Measurements from ENCODE around the gene LIPE. TPM values are rescaled to one million over a fixed set of nuclear protein-coding genes. Genes with fewer than 3 reads are reported as not detected.

Gene LIPE
- total RNA-seq, 1 experiment from 2014 or later: 16.3 TPM

- no peak overlapping the region for H2AFZ ChIP-seq (ENCODE audit: low read length)
- H3K4me3 ChIP-seq (ENCODE audit: low read length): no peak overlapping the region
- no peaks in the 10 kb centered on the region for H3K9me2 ChIP-seq (replicated peaks; ENCODE audit: insufficient read depth, low read length)
- peaks cover 7% of the 10 kb centered on the region; the same call in 1 of the 2 replicates for H4K20me1 ChIP-seq (ENCODE audit: insufficient read depth, low read depth, low read length)
- no peaks in the 10 kb centered on the region for H3K9me3 ChIP-seq (ENCODE audit: low read length)
- peak; percentile 37 for DNase-seq
- no peaks in the 10 kb centered on the region for H3K27me3 ChIP-seq (ENCODE audit: low read length)
- H3K27ac ChIP-seq (ENCODE audit: low read length): no peak overlapping the region
- H3K36me3 ChIP-seq (ENCODE audit: insufficient read depth, low read length): no peaks in the 10 kb centered on the region
- H3K79me2 ChIP-seq (ENCODE audit: low read length): peaks cover 7% of the 10 kb centered on the region
- H3K4me1 ChIP-seq (ENCODE audit: low read length): peaks cover 15% of the 10 kb centered on the region
- H3K9ac ChIP-seq (ENCODE audit: low read length): no peak overlapping the region
- no peak overlapping the region for H3K4me2 ChIP-seq (ENCODE audit: low read depth, low read length, poor library complexity, severe bottlenecking)
Measured at GRCh38 chr19:42426643-42427042, 545 bp downstream of the LIPE start.

GRCh38 chr19:42424712-42425131, 2.5 kb downstream of the LIPE start:
- H3K4me1 ChIP-seq (ENCODE audit: low read length): peaks cover 31% of the 10 kb centered on the region
- no peak overlapping the region for H3K4me2 ChIP-seq (ENCODE audit: low read depth, low read length, poor library complexity, severe bottlenecking)

GRCh38 chr19:42424345-42424707, 2.9 kb downstream of the LIPE start:
- Histone ChIP-seq H4K20me1 (ENCODE audit: insufficient read depth, low read depth, low read length) (peaks cover 22% of the 10 kb centered on the region; the same call in 1 of the 2 replicates), H3K9me3 (ENCODE audit: low read length) (no peaks in the 10 kb centered on the region), H3K4me1 (ENCODE audit: low read length) (peaks cover 31% of the 10 kb centered on the region), H3K9me2 (replicated peaks; ENCODE audit: insufficient read depth, low read length) (no peaks in the 10 kb centered on the region), H3K36me3 (ENCODE audit: insufficient read depth, low read length) (no peaks in the 10 kb centered on the region), H3K79me2 (ENCODE audit: low read length) (peaks cover 29% of the 10 kb centered on the region), H3K9ac (ENCODE audit: low read length) (no peak overlapping the region), H3K4me3 (ENCODE audit: low read length) (peak overlapping the region; percentile 78; the same call in 1 of the 2 replicates), H3K4me2 (ENCODE audit: low read depth, low read length, poor library complexity, severe bottlenecking) (peak overlapping the region; percentile 73), H2AFZ (ENCODE audit: low read length) (peak overlapping the region; percentile 60; the same call in 1 of the 2 replicates), H3K27me3 (ENCODE audit: low read length) (no peaks in the 10 kb centered on the region), H3K27ac (ENCODE audit: low read length) (no peak overlapping the region)
- DNase-seq: peak; percentile 39

More at GRCh38 chr19:42424712-42425131, 2.5 kb downstream of the LIPE start:
- no peaks in the 10 kb centered on the region for H3K27me3 ChIP-seq (ENCODE audit: low read length)
- H3K79me2 ChIP-seq (ENCODE audit: low read length): peaks cover 25% of the 10 kb centered on the region
- no peaks in the 10 kb centered on the region for H3K9me2 ChIP-seq (replicated peaks; ENCODE audit: insufficient read depth, low read length)
- peaks cover 18% of the 10 kb centered on the region; the same call in 1 of the 2 replicates for H4K20me1 ChIP-seq (ENCODE audit: insufficient read depth, low read depth, low read length)
- DNase-seq: no peak
- H3K36me3 ChIP-seq (ENCODE audit: insufficient read depth, low read length): no peaks in the 10 kb centered on the region
- no peak overlapping the region for H3K27ac ChIP-seq (ENCODE audit: low read length)
- no peak overlapping the region for H2AFZ ChIP-seq (ENCODE audit: low read length)
- no peak overlapping the region for H3K4me3 ChIP-seq (ENCODE audit: low read length)
- no peaks in the 10 kb centered on the region for H3K9me3 ChIP-seq (ENCODE audit: low read length)
- H3K9ac ChIP-seq (ENCODE audit: low read length): no peak overlapping the region

GRCh38 chr19:42423462-42424344, 3.5 kb downstream of the LIPE start:
- H3K9me2 ChIP-seq (replicated peaks; ENCODE audit: insufficient read depth, low read length): no peaks in the 10 kb centered on the region
- H3K4me3 ChIP-seq (ENCODE audit: low read length): peak overlapping the region; percentile 78
- peak; percentile 99 for DNase-seq
- peaks cover 31% of the 10 kb centered on the region for H3K4me1 ChIP-seq (ENCODE audit: low read length)
- H4K20me1 ChIP-seq (ENCODE audit: insufficient read depth, low read depth, low read length): peaks cover 24% of the 10 kb centered on the region; the same call in 1 of the 2 replicates
- H3K9me3 ChIP-seq (ENCODE audit: low read length): no peaks in the 10 kb centered on the region
- H3K36me3 ChIP-seq (ENCODE audit: insufficient read depth, low read length): peaks cover 1% of the 10 kb centered on the region; the same call in 1 of the 2 replicates
- no peaks in the 10 kb centered on the region for H3K27me3 ChIP-seq (ENCODE audit: low read length)
- H3K27ac ChIP-seq (ENCODE audit: low read length): peak overlapping the region; percentile 92
- H3K79me2 ChIP-seq (ENCODE audit: low read length): peaks cover 34% of the 10 kb centered on the region
- H2AFZ ChIP-seq (ENCODE audit: low read length): peak overlapping the region; percentile 60; the same call in 1 of the 2 replicates
- peak overlapping the region; percentile 88 for H3K9ac ChIP-seq (ENCODE audit: low read length)
- peak overlapping the region; percentile 73 for H3K4me2 ChIP-seq (ENCODE audit: low read depth, low read length, poor library complexity, severe bottlenecking)

GRCh38 chr19:42422901-42423461, 4.2 kb downstream of the LIPE start:
- peaks cover 31% of the 10 kb centered on the region for H3K4me1 ChIP-seq (ENCODE audit: low read length)
- no peaks in the 10 kb centered on the region for H3K27me3 ChIP-seq (ENCODE audit: low read length)
- H3K79me2 ChIP-seq (ENCODE audit: low read length): peaks cover 41% of the 10 kb centered on the region
- H3K4me3 ChIP-seq (ENCODE audit: low read length): peak overlapping the region; percentile 78
- peak overlapping the region; percentile 24; the same call in 1 of the 2 replicates for H2AFZ ChIP-seq (ENCODE audit: low read length)
- H4K20me1 ChIP-seq (ENCODE audit: insufficient read depth, low read depth, low read length): peaks cover 31% of the 10 kb centered on the region; the same call in 1 of the 2 replicates
- H3K9me3 ChIP-seq (ENCODE audit: low read length): no peaks in the 10 kb centered on the region
- DNase-seq: peak; percentile 90
- H3K27ac ChIP-seq (ENCODE audit: low read length): peak overlapping the region; percentile 92
- H3K4me2 ChIP-seq (ENCODE audit: low read depth, low read length, poor library complexity, severe bottlenecking): peak overlapping the region; percentile 73
- H3K9ac ChIP-seq (ENCODE audit: low read length): peak overlapping the region; percentile 88
- peaks cover 7% of the 10 kb centered on the region; the same call in 1 of the 2 replicates for H3K36me3 ChIP-seq (ENCODE audit: insufficient read depth, low read length)
- H3K9me2 ChIP-seq (replicated peaks; ENCODE audit: insufficient read depth, low read length): no peaks in the 10 kb centered on the region

- peak; percentile 91 for DNase-seq
- Histone ChIP-seq H3K36me3 (ENCODE audit: insufficient read depth, low read length) (peaks cover 7% of the 10 kb centered on the region; the same call in 1 of the 2 replicates), H3K4me2 (ENCODE audit: low read depth, low read length, poor library complexity, severe bottlenecking) (peak overlapping the region; percentile 73), H2AFZ (ENCODE audit: low read length) (no peak overlapping the region), H4K20me1 (ENCODE audit: insufficient read depth, low read depth, low read length) (peaks cover 31% of the 10 kb centered on the region; the same call in 1 of the 2 replicates), H3K9ac (ENCODE audit: low read length) (peak overlapping the region; percentile 88), H3K9me2 (replicated peaks; ENCODE audit: insufficient read depth, low read length) (no peaks in the 10 kb centered on the region), H3K9me3 (ENCODE audit: low read length) (no peaks in the 10 kb centered on the region), H3K4me3 (ENCODE audit: low read length) (peak overlapping the region; percentile 78), H3K27me3 (ENCODE audit: low read length) (no peaks in the 10 kb centered on the region), H3K79me2 (ENCODE audit: low read length) (peaks cover 43% of the 10 kb centered on the region), H3K27ac (ENCODE audit: low read length) (peak overlapping the region; percentile 92), H3K4me1 (ENCODE audit: low read length) (peaks cover 31% of the 10 kb centered on the region)
Measured at GRCh38 chr19:42422092-42422900, 4.9 kb downstream of the LIPE start.

GRCh38 chr19:42421591-42422031, 5.6 kb downstream of the LIPE start:
- Histone ChIP-seq H3K27me3 (ENCODE audit: low read length) (no peaks in the 10 kb centered on the region), H3K79me2 (ENCODE audit: low read length) (peaks cover 45% of the 10 kb centered on the region), H3K36me3 (ENCODE audit: insufficient read depth, low read length) (peaks cover 7% of the 10 kb centered on the region; the same call in 1 of the 2 replicates), H3K4me2 (ENCODE audit: low read depth, low read length, poor library complexity, severe bottlenecking) (peak overlapping the region; percentile 73), H3K4me3 (ENCODE audit: low read length) (peak overlapping the region; percentile 78), H4K20me1 (ENCODE audit: insufficient read depth, low read depth, low read length) (peaks cover 31% of the 10 kb centered on the region; the same call in 1 of the 2 replicates), H3K9me2 (replicated peaks; ENCODE audit: insufficient read depth, low read length) (no peaks in the 10 kb centered on the region), H3K9ac (ENCODE audit: low read length) (peak overlapping the region; percentile 88), H2AFZ (ENCODE audit: low read length) (no peak overlapping the region), H3K27ac (ENCODE audit: low read length) (peak overlapping the region; percentile 92), H3K9me3 (ENCODE audit: low read length) (no peaks in the 10 kb centered on the region), H3K4me1 (ENCODE audit: low read length) (peaks cover 31% of the 10 kb centered on the region)
- no peak for DNase-seq
